Measurements from ENCODE around the gene ANGPTL1. TPM values are rescaled to one million over a fixed set of nuclear protein-coding genes. Genes with fewer than 3 reads are reported as not detected.

The ANGPTL1 gene, protein sequence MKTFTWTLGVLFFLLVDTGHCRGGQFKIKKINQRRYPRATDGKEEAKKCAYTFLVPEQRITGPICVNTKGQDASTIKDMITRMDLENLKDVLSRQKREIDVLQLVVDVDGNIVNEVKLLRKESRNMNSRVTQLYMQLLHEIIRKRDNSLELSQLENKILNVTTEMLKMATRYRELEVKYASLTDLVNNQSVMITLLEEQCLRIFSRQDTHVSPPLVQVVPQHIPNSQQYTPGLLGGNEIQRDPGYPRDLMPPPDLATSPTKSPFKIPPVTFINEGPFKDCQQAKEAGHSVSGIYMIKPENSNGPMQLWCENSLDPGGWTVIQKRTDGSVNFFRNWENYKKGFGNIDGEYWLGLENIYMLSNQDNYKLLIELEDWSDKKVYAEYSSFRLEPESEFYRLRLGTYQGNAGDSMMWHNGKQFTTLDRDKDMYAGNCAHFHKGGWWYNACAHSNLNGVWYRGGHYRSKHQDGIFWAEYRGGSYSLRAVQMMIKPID
- total RNA-seq (not detected), total RNA-seq (0 to 0.10 (median 0) reads per million in 172 experiments)
- polyA plus RNA-seq (2013, experiment 1 of 2), result 0.05 TPM
- 2.1 TPM for polyA plus RNA-seq (2013, experiment 2 of 2)

GRCh38 chr1:178870944-178871343 lies at the start of gene ANGPTL1:
Gene ANGPTL1, minus strand, starts transcription at chr1:178871077. Its CDS starts 5,301 bp downstream, at chr1:178865776.
- intact Hi-C loops (cut with DNase I, micrococcal nuclease), result no loop called here
- H3K36me3 ChIP-seq (ENCODE audit: insufficient read depth, low read length), result no peaks in the 10 kb centered on the region
- POLR2A ChIA-PET, result no interaction called here
- Mint-ChIP-seq H3K27ac (no peak within 1 kb of the TSS), H3K36me3 (ENCODE audit: low read depth) (no peaks in the 10 kb centered on the region), H3K9me3 (no peaks in the 10 kb centered on the region), H3K27me3 (no peaks in the 10 kb centered on the region), H3K4me1 (ENCODE audit: low read depth) (no peaks in the 10 kb centered on the region), H3K4me3 (no peak within 1 kb of the TSS)
- CTCF ChIA-PET, result no interaction called here
- no peak for TF ChIP-seq CTCF (IDR thresholded peaks at IDR 0.05)
- H3K9me3 ChIP-seq (ENCODE audit: control insufficient read depth in 1 of 2, insufficient read depth in 1 of 2, low read length in 2 of 2), result no peaks in the 10 kb centered on the region
- no peaks in the 10 kb centered on the region for H3K4me1 ChIP-seq (ENCODE audit: insufficient read depth, low read length)
- H3K27ac ChIP-seq (ENCODE audit: low read depth in 1 of 2, low read length in 2 of 2), result no peak within 1 kb of the TSS
- DNase-seq, result no peak
- ATAC-seq (ENCODE audit: poor library complexity), result no peak
- no peak within 1 kb of the TSS for H3K4me3 ChIP-seq (ENCODE audit: low read length)
- no peaks in the 10 kb centered on the region for H3K27me3 ChIP-seq (ENCODE audit: control insufficient read depth in 1 of 2, insufficient read depth in 2 of 2, low read length in 2 of 2)

DNA sequence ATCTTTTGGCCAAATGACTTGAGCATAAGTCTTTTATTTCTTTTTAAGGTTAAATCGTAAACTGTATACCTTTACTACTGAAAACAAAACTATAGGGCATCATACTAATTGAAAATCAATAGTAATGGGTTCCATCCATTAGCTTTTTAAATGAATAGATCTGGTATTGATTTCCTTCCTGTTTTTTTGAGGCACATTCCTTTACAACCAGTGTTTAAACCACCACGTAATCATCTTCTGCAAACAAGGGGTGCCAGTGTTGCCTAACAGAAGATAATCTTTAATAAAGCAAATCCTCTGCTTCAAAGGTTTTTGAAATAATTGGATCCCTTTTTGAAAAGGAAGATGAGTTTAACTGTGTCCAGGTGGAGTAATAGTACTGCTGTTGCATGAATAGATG lies 48.7 kb upstream of the ANGPTL1 start:
- H3K4me1 Mint-ChIP-seq (ENCODE audit: low read depth), result no peaks in the 10 kb centered on the region
- no peak for TF ChIP-seq CTCF (IDR thresholded peaks at IDR 0.05)
- intact Hi-C loops (cut with DNase I, micrococcal nuclease), result no loop called here
- H3K27ac ChIP-seq (ENCODE audit: low read depth in 1 of 2, low read length in 2 of 2), result no peak overlapping the region
- H3K4me3 ChIP-seq (ENCODE audit: low read length), result no peak overlapping the region
- H3K9me3 Mint-ChIP-seq, result peaks cover 6% of the 10 kb centered on the region
- ChIA-PET POLR2A (no interaction called here), CTCF (no interaction called here)
- H3K27me3 Mint-ChIP-seq, result no peaks in the 10 kb centered on the region
- no peak overlapping the region for H3K4me3 Mint-ChIP-seq
- H3K27me3 ChIP-seq (ENCODE audit: control insufficient read depth in 1 of 2, insufficient read depth in 2 of 2, low read length in 2 of 2), result no peaks in the 10 kb centered on the region
- H3K36me3 Mint-ChIP-seq (ENCODE audit: low read depth), result peaks cover 51% of the 10 kb centered on the region
- ATAC-seq (ENCODE audit: poor library complexity) (no peak), DNase-seq (no peak)
- H3K36me3 ChIP-seq (ENCODE audit: insufficient read depth, low read length), result no peaks in the 10 kb centered on the region
- no peaks in the 10 kb centered on the region for H3K4me1 ChIP-seq (ENCODE audit: insufficient read depth, low read length)
- H3K27ac Mint-ChIP-seq, result no peak overlapping the region
- H3K9me3 ChIP-seq (ENCODE audit: control insufficient read depth in 1 of 2, insufficient read depth in 1 of 2, low read length in 2 of 2), result peaks cover 0 to 5% of the 10 kb centered on the region in 2 experiments

DNA sequence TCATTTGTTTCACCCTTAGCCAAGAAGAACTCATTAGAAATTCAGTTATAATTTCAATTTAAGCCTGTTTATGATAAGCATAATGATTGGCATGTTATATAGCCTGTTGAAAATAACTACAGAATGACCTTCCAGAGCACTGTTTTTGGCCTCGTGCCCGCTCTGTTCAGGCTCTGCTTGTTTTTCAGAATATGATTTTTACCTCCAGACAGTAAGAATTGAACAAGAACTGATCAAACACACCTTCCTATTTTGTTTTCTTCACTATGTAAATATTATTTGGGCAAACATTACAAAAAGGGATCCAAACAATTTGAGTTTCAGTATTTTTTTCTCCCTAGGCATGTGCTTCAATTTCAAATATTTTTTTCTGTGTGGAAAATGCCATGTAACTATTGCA lies 48.1 kb upstream of the ANGPTL1 start:
- H3K27ac ChIP-seq (ENCODE audit: low read depth in 1 of 2, low read length in 2 of 2), result no peak overlapping the region

More for the DNA sequence above, 48.1 kb upstream of the ANGPTL1 start:
- no peak for DNase-seq
- Mint-ChIP-seq H3K36me3 (ENCODE audit: low read depth) (peaks cover 55% of the 10 kb centered on the region), H3K27me3 (no peaks in the 10 kb centered on the region), H3K9me3 (peaks cover 6% of the 10 kb centered on the region), H3K4me3 (no peak overlapping the region), H3K27ac (no peak overlapping the region), H3K4me1 (ENCODE audit: low read depth) (no peaks in the 10 kb centered on the region)
- POLR2A ChIA-PET, result no interaction called here
- ATAC-seq (ENCODE audit: poor library complexity), result no peak
- no peaks in the 10 kb centered on the region for H3K27me3 ChIP-seq (ENCODE audit: control insufficient read depth in 1 of 2, insufficient read depth in 2 of 2, low read length in 2 of 2)
- H3K4me1 ChIP-seq (ENCODE audit: insufficient read depth, low read length), result no peaks in the 10 kb centered on the region
- no peaks in the 10 kb centered on the region for H3K9me3 ChIP-seq (ENCODE audit: control insufficient read depth in 1 of 2, insufficient read depth in 1 of 2, low read length in 2 of 2)
- CTCF ChIA-PET, result no interaction called here
- intact Hi-C loops (cut with DNase I, micrococcal nuclease), result no loop called here
- no peak for TF ChIP-seq CTCF (IDR thresholded peaks at IDR 0.05)
- no peaks in the 10 kb centered on the region for H3K36me3 ChIP-seq (ENCODE audit: insufficient read depth, low read length)
- H3K4me3 ChIP-seq (ENCODE audit: low read length), result no peak overlapping the region
